Stimulated activated memory B cell treated with anti-CD40 and anti-IgM and Interleukin-4, amounts not matched to agents 10 μg/mL and 1 μg/mL and 100 μg/mL, for 72 hours (primary cell): Measurements from ENCODE around the gene MBLAC1.

ENCODE experiments used
- ATAC-seq: fragments of 150-1000 bp; cut with Tn5 transposase; 2 replicates; pipeline ENCODE4 v1.10.0; 2021
- H3K27ac Mint-ChIP-seq: one replicate; pipeline ENCODE4 v1.8.0; 2022; ENCODE audit warnings: mild to moderate bottlenecking, mixed read lengths
- H3K27me3 Mint-ChIP-seq: one replicate; pipeline ENCODE4 v1.8.0; 2022; ENCODE audit warnings: mixed read lengths
- H3K36me3 Mint-ChIP-seq: one replicate; pipeline ENCODE4 v1.8.0; 2022; ENCODE audit warnings: mixed read lengths
- H3K4me1 Mint-ChIP-seq: one replicate; pipeline ENCODE4 v1.8.0; 2022; ENCODE audit warnings: mixed read lengths
- H3K4me3 Mint-ChIP-seq: one replicate; pipeline ENCODE4 v1.8.0; 2022; ENCODE audit warnings: mild to moderate bottlenecking, moderate library complexity, mixed read lengths
- H3K9me3 Mint-ChIP-seq: one replicate; pipeline ENCODE4 v1.8.0; 2022; ENCODE audit warnings: mixed read lengths

MBLAC1 gene

GRCh38 chr7:100152937-100153666, 26.3 kb downstream of the MBLAC1 start:
- ATAC-seq = no peak
- Mint-ChIP-seq H3K36me3 (peaks cover 30% of the 10 kb centered on the region), H3K4me1 (peaks cover 64% of the 10 kb centered on the region), H3K27ac (peak overlapping the region; percentile 20), H3K9me3 (no peaks in the 10 kb centered on the region), H3K27me3 (no peaks in the 10 kb centered on the region), H3K4me3 (no peak overlapping the region)

GRCh38 chr7:100153708-100154535, 27.2 kb downstream of the MBLAC1 start:
- Mint-ChIP-seq H3K27ac (no peak overlapping the region), H3K27me3 (no peaks in the 10 kb centered on the region), H3K4me1 (peaks cover 61% of the 10 kb centered on the region), H3K4me3 (no peak overlapping the region), H3K36me3 (peaks cover 30% of the 10 kb centered on the region), H3K9me3 (no peaks in the 10 kb centered on the region)
- ATAC-seq = no peak

- H3K27me3 Mint-ChIP-seq = no peaks in the 10 kb centered on the region
- no peaks in the 10 kb centered on the region for H3K9me3 Mint-ChIP-seq
- peaks cover 63% of the 10 kb centered on the region for H3K4me1 Mint-ChIP-seq
- no peak overlapping the region for H3K4me3 Mint-ChIP-seq
- peaks cover 30% of the 10 kb centered on the region for H3K36me3 Mint-ChIP-seq
- H3K27ac Mint-ChIP-seq = no peak overlapping the region
- no peak for ATAC-seq
Measured at GRCh38 chr7:100154651-100155491, 28.1 kb downstream of the MBLAC1 start.

GRCh38 chr7:100155553-100156317, 29.0 kb downstream of the MBLAC1 start:
- no peak for ATAC-seq
- Mint-ChIP-seq H3K4me3 (no peak overlapping the region), H3K27ac (peak overlapping the region; percentile 82), H3K9me3 (no peaks in the 10 kb centered on the region), H3K27me3 (no peaks in the 10 kb centered on the region), H3K4me1 (peaks cover 55% of the 10 kb centered on the region), H3K36me3 (peaks cover 22% of the 10 kb centered on the region)

- peak overlapping the region; percentile 85 for H3K4me3 Mint-ChIP-seq
- peak; percentile 25 for ATAC-seq
- peaks cover 54% of the 10 kb centered on the region for H3K4me1 Mint-ChIP-seq
- peaks cover 21% of the 10 kb centered on the region for H3K36me3 Mint-ChIP-seq
- H3K27ac Mint-ChIP-seq = peak overlapping the region; percentile 82
- H3K9me3 Mint-ChIP-seq = no peaks in the 10 kb centered on the region
- H3K27me3 Mint-ChIP-seq = no peaks in the 10 kb centered on the region
Measured at GRCh38 chr7:100156331-100157068, 29.7 kb downstream of the MBLAC1 start.

- ATAC-seq = no peak
- Mint-ChIP-seq H3K27me3 (no peaks in the 10 kb centered on the region), H3K4me3 (peak overlapping the region; percentile 85), H3K9me3 (no peaks in the 10 kb centered on the region), H3K36me3 (peaks cover 21% of the 10 kb centered on the region), H3K4me1 (peaks cover 49% of the 10 kb centered on the region), H3K27ac (peak overlapping the region; percentile 82)
Measured at GRCh38 chr7:100157069-100157333, 30.2 kb downstream of the MBLAC1 start.

GRCh38 chr7:100157334-100158228, 30.8 kb downstream of the MBLAC1 start:
- Mint-ChIP-seq H3K36me3 (peaks cover 16% of the 10 kb centered on the region), H3K27me3 (no peaks in the 10 kb centered on the region), H3K9me3 (no peaks in the 10 kb centered on the region), H3K4me3 (peak overlapping the region; percentile 85), H3K4me1 (peaks cover 46% of the 10 kb centered on the region), H3K27ac (peak overlapping the region; percentile 82)
- peak; percentile 21 for ATAC-seq

- Mint-ChIP-seq H3K36me3 (peaks cover 10% of the 10 kb centered on the region), H3K9me3 (no peaks in the 10 kb centered on the region), H3K4me3 (peak within 1 kb of the TSS; percentile 85), H3K4me1 (peaks cover 49% of the 10 kb centered on the region), H3K27me3 (no peaks in the 10 kb centered on the region), H3K27ac (peak within 1 kb of the TSS; percentile 82)
- ATAC-seq = peak; percentile 91
Measured at GRCh38 chr7:100158229-100159098, 31.7 kb downstream of the MBLAC1 start, which contains the start of gene TRAPPC14. Gene TRAPPC14 (minus strand): TSS chr7:100158723. CDS start chr7:100158499, 224 bp downstream.

GRCh38 chr7:100159099-100159623, 32.4 kb downstream of the MBLAC1 start:
- Mint-ChIP-seq H3K4me1 (peaks cover 43% of the 10 kb centered on the region), H3K27me3 (no peaks in the 10 kb centered on the region), H3K27ac (peak overlapping the region; percentile 82), H3K36me3 (peaks cover 10% of the 10 kb centered on the region), H3K4me3 (peak overlapping the region; percentile 85), H3K9me3 (no peaks in the 10 kb centered on the region)
- ATAC-seq = no peak

- ATAC-seq = no peak
- Mint-ChIP-seq H3K27ac (no peak overlapping the region), H3K36me3 (peaks cover 10% of the 10 kb centered on the region), H3K27me3 (no peaks in the 10 kb centered on the region), H3K9me3 (no peaks in the 10 kb centered on the region), H3K4me3 (no peak overlapping the region), H3K4me1 (peaks cover 41% of the 10 kb centered on the region)
Measured at GRCh38 chr7:100160067-100160466, 33.3 kb downstream of the MBLAC1 start.

- H3K4me1 Mint-ChIP-seq = peaks cover 43% of the 10 kb centered on the region
- no peak overlapping the region for H3K27ac Mint-ChIP-seq
- no peaks in the 10 kb centered on the region for H3K9me3 Mint-ChIP-seq
- H3K4me3 Mint-ChIP-seq = no peak overlapping the region
- peaks cover 26% of the 10 kb centered on the region for H3K27me3 Mint-ChIP-seq
- no peak for ATAC-seq
- H3K36me3 Mint-ChIP-seq = no peaks in the 10 kb centered on the region
Measured at GRCh38 chr7:100163006-100163531, 36.3 kb downstream of the MBLAC1 start.

- Mint-ChIP-seq H3K9me3 (no peaks in the 10 kb centered on the region), H3K4me1 (peaks cover 47% of the 10 kb centered on the region), H3K27me3 (peaks cover 34% of the 10 kb centered on the region), H3K27ac (no peak overlapping the region), H3K36me3 (no peaks in the 10 kb centered on the region), H3K4me3 (no peak overlapping the region)
- no peak for ATAC-seq
Measured at GRCh38 chr7:100163871-100164270, 37.1 kb downstream of the MBLAC1 start.
